HUES6 (cell line): Measurements from ENCODE around the gene TRIM33.
"Not testable (repeated sequence)": the region's sequence is repeated elsewhere in the genome, so short reads cannot be mapped to it uniquely, and the experiment has no call there.

Source experiments
- H3K27ac ChIP-seq: 2 replicates; pipeline ENCODE4 v1.7.0; 2013; ENCODE audit warnings: low read depth, mild to moderate bottlenecking, low read length, inconsistent platforms
- H3K27me3 ChIP-seq: 2 replicates; pipeline ENCODE4 v1.6.1; 2013; ENCODE audit warnings: low read length; ENCODE audit not compliant: control insufficient read depth, insufficient read depth
- H3K36me3 ChIP-seq: 2 replicates; pipeline ENCODE4 v1.6.1; 2013; ENCODE audit warnings: low read length; ENCODE audit not compliant: control insufficient read depth, insufficient read depth
- H3K4me1 ChIP-seq: 2 replicates; pipeline ENCODE4 v1.6.1; 2013; ENCODE audit warnings: low read length; ENCODE audit not compliant: control insufficient read depth, insufficient read depth
- H3K4me3 ChIP-seq: 2 replicates; pipeline ENCODE4 v1.5.1; 2013; ENCODE audit warnings: low read depth, low read length
- H3K9ac ChIP-seq: one replicate; pipeline ENCODE4 v1.6.1; 2013; ENCODE audit warnings: mild to moderate bottlenecking, low read length
- H3K9me3 ChIP-seq: 2 replicates; pipeline ENCODE4 v1.6.1; 2013; ENCODE audit warnings: low read depth, low read length; ENCODE audit not compliant: control insufficient read depth, insufficient read depth

The TRIM33 gene

DNA sequence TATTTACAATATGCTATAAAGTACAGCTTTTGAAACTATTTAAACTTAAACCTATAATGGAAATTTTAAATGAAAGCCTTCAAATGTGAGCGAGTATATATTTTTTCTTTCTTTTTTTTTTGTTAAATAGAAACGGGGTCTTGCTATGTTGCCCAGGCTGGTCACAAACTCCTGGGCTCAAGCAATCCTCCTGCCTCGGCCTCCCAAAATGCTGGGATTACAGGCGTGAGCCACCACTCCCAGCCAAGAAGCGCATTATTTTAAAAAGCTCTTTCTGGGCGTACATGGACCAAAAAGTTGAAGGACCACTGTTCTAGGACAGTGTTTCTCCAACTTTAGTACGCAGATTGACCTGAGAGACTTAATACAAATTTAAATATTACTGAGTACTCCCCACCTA lies 87.5 kb downstream of the TRIM33 start:
- Histone ChIP-seq H3K27me3 (no peaks in the 10 kb centered on the region), H3K36me3 (peaks cover 86% of the 10 kb centered on the region), H3K27ac (no peak overlapping the region), H3K9me3 (no peaks in the 10 kb centered on the region), H3K4me3 (no peak overlapping the region), H3K4me1 (no peaks in the 10 kb centered on the region), H3K9ac (no peak overlapping the region)

GRCh38 chr1:114418948-114419347 lies 92.1 kb downstream of the TRIM33 start:
- H3K9ac ChIP-seq, H3K4me1 ChIP-seq, H3K9me3 ChIP-seq, H3K4me3 ChIP-seq, H3K27ac ChIP-seq, H3K27me3 ChIP-seq: not testable (repeated sequence)
- H3K36me3 ChIP-seq = peaks cover 72% of the 10 kb centered on the region

DNA sequence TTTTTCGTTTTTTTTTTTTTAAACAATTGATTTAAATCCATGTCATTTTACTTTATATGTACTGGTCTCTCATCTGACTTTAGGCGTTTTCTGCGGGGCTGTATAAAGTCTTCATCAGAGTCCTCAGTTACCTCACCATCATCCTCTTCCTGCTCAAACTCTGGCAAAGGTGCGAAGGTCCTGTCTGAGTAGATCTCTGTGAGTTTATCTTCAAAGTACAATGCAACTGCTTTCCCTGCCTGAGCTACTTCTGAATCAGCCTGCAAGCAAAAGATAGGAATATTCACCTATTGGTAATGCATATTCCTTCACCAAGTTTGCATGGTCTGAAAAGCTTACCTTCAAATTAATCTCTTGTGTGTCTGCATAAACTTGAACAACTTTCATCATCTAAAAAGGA lies 113.4 kb downstream of the TRIM33 start:
- Histone ChIP-seq H3K9ac (no peak overlapping the region), H3K4me1 (no peaks in the 10 kb centered on the region), H3K4me3 (no peak overlapping the region), H3K27me3 (no peaks in the 10 kb centered on the region), H3K36me3 (peaks cover 66% of the 10 kb centered on the region), H3K27ac (no peak overlapping the region), H3K9me3 (no peaks in the 10 kb centered on the region)

- no peak overlapping the region for H3K27ac ChIP-seq
- H3K36me3 ChIP-seq = peaks cover 56% of the 10 kb centered on the region
- H3K4me3 ChIP-seq = no peak overlapping the region
These were observed 115.1 kb downstream of the TRIM33 start for GRCh38 chr1:114395863-114396262.

GRCh38 chr1:114390960-114391359 lies 120.0 kb downstream of the TRIM33 start:
- Histone ChIP-seq H3K36me3 (peaks cover 20% of the 10 kb centered on the region), H3K9ac (no peak overlapping the region), H3K27me3 (no peaks in the 10 kb centered on the region), H3K4me3 (no peak overlapping the region), H3K4me1 (peaks cover 6% of the 10 kb centered on the region; the same call in 1 of the 2 replicates), H3K9me3 (no peaks in the 10 kb centered on the region), H3K27ac (no peak overlapping the region)

More at GRCh38 chr1:114395863-114396262, 115.1 kb downstream of the TRIM33 start:
- H3K9me3 ChIP-seq = no peaks in the 10 kb centered on the region
- no peak overlapping the region for H3K9ac ChIP-seq
- H3K27me3 ChIP-seq = no peaks in the 10 kb centered on the region
- H3K4me1 ChIP-seq = no peaks in the 10 kb centered on the region

GRCh38 chr1:114390361-114390760 lies 120.6 kb downstream of the TRIM33 start:
- H3K4me1 ChIP-seq = peaks cover 6% of the 10 kb centered on the region; the same call in 1 of the 2 replicates
- H3K4me3 ChIP-seq = no peak overlapping the region
- H3K36me3 ChIP-seq = peaks cover 18% of the 10 kb centered on the region; the same call in 1 of the 2 replicates
- H3K27me3 ChIP-seq = no peaks in the 10 kb centered on the region
- no peak overlapping the region for H3K27ac ChIP-seq
- H3K9me3 ChIP-seq = no peaks in the 10 kb centered on the region
- H3K9ac ChIP-seq = no peak overlapping the region

- no peak overlapping the region for H3K27ac ChIP-seq
- no peaks in the 10 kb centered on the region for H3K27me3 ChIP-seq
- H3K4me1 ChIP-seq = peaks cover 6% of the 10 kb centered on the region; the same call in 1 of the 2 replicates
- no peak overlapping the region for H3K9ac ChIP-seq
- no peaks in the 10 kb centered on the region for H3K9me3 ChIP-seq
- no peak overlapping the region for H3K4me3 ChIP-seq
- peaks cover 8% of the 10 kb centered on the region; the same call in 1 of the 2 replicates for H3K36me3 ChIP-seq
These were observed 122.5 kb downstream of the TRIM33 start for GRCh38 chr1:114388432-114389003.

- not testable (repeated sequence) for H3K27ac ChIP-seq, H3K4me1 ChIP-seq, H3K4me3 ChIP-seq, H3K27me3 ChIP-seq, H3K9ac ChIP-seq, H3K36me3 ChIP-seq, H3K9me3 ChIP-seq
These were observed 123.4 kb downstream of the TRIM33 start for GRCh38 chr1:114387585-114387984.

DNA sequence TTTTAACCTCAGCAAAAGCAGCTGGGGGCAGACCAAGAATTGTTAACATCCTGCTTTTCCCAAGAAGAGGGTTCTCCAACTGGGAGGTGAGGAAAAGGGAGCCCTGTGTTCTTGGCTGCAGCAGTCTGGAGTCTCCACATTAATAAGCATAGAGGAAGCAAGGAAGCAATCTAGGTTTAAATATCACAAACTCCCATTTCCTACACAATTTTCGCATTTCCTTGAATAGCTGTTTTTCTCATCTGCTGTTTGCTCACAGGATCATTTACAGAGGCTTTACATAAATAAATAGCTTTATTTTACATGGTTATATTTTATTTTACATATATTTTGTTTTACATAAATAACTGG lies 124.0 kb downstream of the TRIM33 start:
- no peak overlapping the region for H3K9ac ChIP-seq
- H3K4me3 ChIP-seq = no peak overlapping the region
- peaks cover 6% of the 10 kb centered on the region; the same call in 1 of the 2 replicates for H3K4me1 ChIP-seq
- H3K27ac ChIP-seq = no peak overlapping the region
- H3K36me3 ChIP-seq = no peaks in the 10 kb centered on the region
- H3K9me3 ChIP-seq = no peaks in the 10 kb centered on the region
- no peaks in the 10 kb centered on the region for H3K27me3 ChIP-seq

- Histone ChIP-seq H3K4me1 (peaks cover 6% of the 10 kb centered on the region; the same call in 1 of the 2 replicates), H3K27ac (no peak overlapping the region), H3K4me3 (no peak overlapping the region), H3K36me3 (no peaks in the 10 kb centered on the region), H3K27me3 (no peaks in the 10 kb centered on the region), H3K9me3 (no peaks in the 10 kb centered on the region), H3K9ac (no peak overlapping the region)
These were observed 124.6 kb downstream of the TRIM33 start for GRCh38 chr1:114386129-114387009.

- Histone ChIP-seq H3K9ac (no peak overlapping the region), H3K36me3 (no peaks in the 10 kb centered on the region), H3K27me3 (no peaks in the 10 kb centered on the region), H3K4me1 (peaks cover 6% of the 10 kb centered on the region; the same call in 1 of the 2 replicates), H3K4me3 (no peak overlapping the region), H3K9me3 (no peaks in the 10 kb centered on the region), H3K27ac (no peak overlapping the region)
These were observed 126.1 kb downstream of the TRIM33 start for GRCh38 chr1:114384922-114385321.
